CD4-positive, alpha-beta T cell treated with Interleukin-15 for 4 hours (primary cell): ENCODE data around the gene MARCHF9.

ENCODE experiments used
- DNase-seq: peaks from one replicate; pipeline ENCODE4 v3.0.0-alpha.2; 2020; ENCODE audit warnings: low spot score

The MARCHF9 gene

GRCh38 chr12:57800965-57801364 lies 46.1 kb downstream of the MARCHF9 start:
- no peak for DNase-seq

- no peak for DNase-seq
Observed at GRCh38 chr12:57802607-57803006, 47.7 kb downstream of the MARCHF9 start.

- peak; percentile 28 for DNase-seq
Observed at GRCh38 chr12:57803319-57803893, 48.5 kb downstream of the MARCHF9 start.

GRCh38 chr12:57806677-57807076 lies 51.8 kb downstream of the MARCHF9 start:
- no peak for DNase-seq

GRCh38 chr12:57807285-57807684 lies 52.4 kb downstream of the MARCHF9 start:
- no peak for DNase-seq

- no peak for DNase-seq
Observed at GRCh38 chr12:57808351-57808750, 53.4 kb downstream of the MARCHF9 start.

GRCh38 chr12:57809425-57809824 lies 54.5 kb downstream of the MARCHF9 start:
- DNase-seq, result no peak
